Activated B cell treated with CpG ODN at 0.5 μM for 24 hours (primary cell): ENCODE measurements around the gene NEK2. TPM values are rescaled to one million over a fixed set of nuclear protein-coding genes. Genes with fewer than 3 reads are reported as not detected.

Experiments used
- total RNA-seq: library from RNA; stranded (reverse); gene quantifications from 2 replicates; pipeline ENCODE4 v1.2.3, GENCODE V29; 2022

NEK2 gene
- total RNA-seq, 1 donor from 2014 or later: 0.35 TPM

Other genes with a start within 250 kb of the NEK2 start
- gene RD3, start 183.5 kb downstream of the NEK2 start, total RNA-seq: not detected in 2 replicates
- gene SLC30A1, start 96.5 kb downstream of the NEK2 start, total RNA-seq: 14.2 and 15.6 TPM in 2 replicates
- gene LPGAT1, start 155.1 kb upstream of the NEK2 start, total RNA-seq: 39.2 and 43.6 TPM in 2 replicates